NCI-H1048 (cell line): ENCODE results near the gene PLXNA4.

Experiments used
- DNase-seq: peaks from one replicate; lab custom pipeline; 2025; lab: John Stamatoyannopoulos, UW

The PLXNA4 gene

GRCh38 chr7:132355048-132355447 lies 221.2 kb downstream of the PLXNA4 start:
- DNase-seq = no peak

GRCh38 chr7:132354527-132354926 lies 221.7 kb downstream of the PLXNA4 start:
- no peak for DNase-seq

DNA sequence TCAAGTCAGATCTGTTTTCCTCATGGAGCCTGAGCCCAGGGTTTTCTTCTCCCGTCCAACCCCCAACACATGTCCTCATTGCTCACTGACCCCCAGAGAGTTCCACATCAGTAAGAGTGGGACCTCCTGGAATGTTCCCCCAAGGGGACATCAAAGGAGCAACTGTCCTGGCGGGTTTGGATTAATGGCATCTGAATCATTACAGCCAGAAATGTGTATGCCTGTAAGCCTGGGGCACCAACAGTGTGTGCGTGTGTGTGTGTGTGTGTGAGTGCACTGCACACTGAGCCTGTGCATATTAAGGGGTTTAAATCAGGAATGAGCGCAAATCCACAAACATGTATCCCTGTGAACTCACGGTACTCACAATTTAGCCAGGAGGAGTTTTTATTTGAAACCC lies 222.3 kb downstream of the PLXNA4 start:
- DNase-seq = no peak

DNA sequence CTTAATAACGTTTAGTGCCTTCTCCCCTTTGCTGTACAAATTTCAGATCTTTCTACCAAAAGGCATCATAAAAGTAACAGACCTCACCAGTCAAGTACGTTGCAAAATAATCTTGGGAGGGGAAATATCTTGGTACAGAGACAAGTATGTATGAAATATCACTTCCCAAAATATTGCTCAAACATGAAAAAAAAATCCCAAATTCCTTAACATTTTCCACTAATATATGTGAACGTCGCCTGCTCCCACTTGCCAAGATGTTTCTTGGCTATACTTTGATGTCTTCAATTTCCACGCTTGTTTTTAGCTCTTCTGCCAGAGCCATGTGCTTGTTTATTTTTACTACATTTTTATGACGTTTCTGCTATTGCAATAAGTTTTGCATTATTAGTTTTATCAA lies 223.5 kb downstream of the PLXNA4 start:
- DNase-seq = no peak

GRCh38 chr7:132351954-132352499 lies 224.2 kb downstream of the PLXNA4 start:
- DNase-seq = no peak

- DNase-seq = no peak
Observed at GRCh38 chr7:132350741-132351140, 225.5 kb downstream of the PLXNA4 start.

- DNase-seq = no peak
Observed at GRCh38 chr7:132349075-132349474, 227.2 kb downstream of the PLXNA4 start.

- DNase-seq = no peak
Observed at GRCh38 chr7:132348341-132348740, 227.9 kb downstream of the PLXNA4 start.

- DNase-seq = no peak
Observed at GRCh38 chr7:132347858-132348257, 228.4 kb downstream of the PLXNA4 start.

DNA sequence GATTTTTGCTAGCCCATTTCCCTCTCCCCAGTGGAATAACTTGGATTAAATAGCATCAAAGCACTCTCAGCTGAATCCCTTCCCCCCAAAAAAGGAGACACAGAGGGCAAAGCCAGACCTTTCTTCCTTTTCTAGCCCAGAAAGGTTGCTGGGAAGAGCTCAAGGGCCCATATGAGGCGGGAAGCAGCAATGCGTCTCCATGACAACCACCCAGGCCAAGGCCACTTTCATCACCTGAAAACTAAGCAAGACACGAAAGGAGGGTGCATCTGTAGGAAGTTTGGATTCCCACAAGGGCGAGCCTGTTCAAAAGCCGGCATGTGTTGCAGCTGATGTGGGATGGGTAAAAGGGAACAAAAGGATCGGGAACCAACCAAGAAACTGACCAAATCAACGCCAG lies 229.1 kb downstream of the PLXNA4 start:
- DNase-seq = no peak

- no peak for DNase-seq
Observed at GRCh38 chr7:132345543-132346129, 230.6 kb downstream of the PLXNA4 start.

DNA sequence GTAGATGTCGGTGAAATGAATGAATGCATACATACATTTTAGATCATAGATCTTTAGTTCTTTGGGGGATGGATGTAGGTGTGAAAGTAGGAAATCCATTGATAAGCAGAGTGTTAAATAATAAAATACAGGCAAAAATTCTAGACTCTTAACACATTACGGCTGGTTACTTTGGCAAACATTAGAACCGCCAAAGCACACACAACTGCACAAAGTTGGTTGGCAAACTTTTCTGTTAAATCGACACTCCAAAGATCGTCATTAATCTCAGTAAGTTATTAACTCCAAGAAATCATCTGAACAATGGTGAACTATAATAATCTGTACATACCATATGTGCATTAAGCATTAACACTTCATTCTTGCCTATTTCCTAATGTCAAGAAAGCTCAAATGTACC lies 231.2 kb downstream of the PLXNA4 start:
- no peak for DNase-seq

DNA sequence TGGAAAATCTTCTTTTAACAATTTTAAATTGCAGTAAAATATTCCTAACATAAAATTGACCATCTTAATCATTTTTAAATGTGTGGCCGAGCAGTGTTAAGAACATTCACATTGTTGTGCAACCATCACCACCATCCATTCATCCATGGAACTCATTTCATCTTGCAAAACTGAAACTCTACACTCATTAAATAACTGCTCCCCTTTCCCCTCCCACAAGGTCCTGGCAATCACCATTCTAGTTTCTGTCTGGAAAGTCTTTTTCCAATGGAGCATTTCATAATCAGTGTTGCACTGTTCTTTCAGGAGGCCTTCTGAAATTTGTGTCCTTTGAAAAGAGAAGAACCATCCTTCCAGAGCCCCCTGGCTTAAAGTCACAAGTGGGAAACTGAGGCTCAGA lies 233.1 kb downstream of the PLXNA4 start:
- no peak for DNase-seq

- DNase-seq = no peak
Observed at GRCh38 chr7:132337450-132338080, 238.7 kb downstream of the PLXNA4 start.

- no peak for DNase-seq
Observed at GRCh38 chr7:132336797-132337196, 239.5 kb downstream of the PLXNA4 start.

- DNase-seq = no peak
Observed at GRCh38 chr7:132333301-132333700, 243.0 kb downstream of the PLXNA4 start.

DNA sequence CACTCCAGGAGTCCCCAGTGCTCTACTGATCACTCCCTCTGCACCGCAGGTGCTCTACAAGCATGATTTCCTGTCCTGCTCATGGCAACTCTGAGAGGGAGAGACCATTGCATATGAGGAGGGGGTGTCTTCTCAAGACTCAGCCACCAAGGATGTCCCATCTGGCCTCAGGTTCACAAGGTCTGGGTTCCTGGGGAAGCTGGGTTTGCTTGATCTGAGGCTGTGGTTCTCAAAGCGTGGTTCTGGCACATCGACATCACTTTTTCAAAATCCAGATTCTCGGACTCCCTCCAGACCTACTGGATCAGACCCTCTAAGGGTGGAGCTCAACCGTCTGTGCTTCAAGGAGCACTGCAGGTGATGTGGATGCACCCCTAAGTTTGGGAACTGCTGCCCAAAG lies 247.5 kb downstream of the PLXNA4 start:
- DNase-seq = no peak

DNA sequence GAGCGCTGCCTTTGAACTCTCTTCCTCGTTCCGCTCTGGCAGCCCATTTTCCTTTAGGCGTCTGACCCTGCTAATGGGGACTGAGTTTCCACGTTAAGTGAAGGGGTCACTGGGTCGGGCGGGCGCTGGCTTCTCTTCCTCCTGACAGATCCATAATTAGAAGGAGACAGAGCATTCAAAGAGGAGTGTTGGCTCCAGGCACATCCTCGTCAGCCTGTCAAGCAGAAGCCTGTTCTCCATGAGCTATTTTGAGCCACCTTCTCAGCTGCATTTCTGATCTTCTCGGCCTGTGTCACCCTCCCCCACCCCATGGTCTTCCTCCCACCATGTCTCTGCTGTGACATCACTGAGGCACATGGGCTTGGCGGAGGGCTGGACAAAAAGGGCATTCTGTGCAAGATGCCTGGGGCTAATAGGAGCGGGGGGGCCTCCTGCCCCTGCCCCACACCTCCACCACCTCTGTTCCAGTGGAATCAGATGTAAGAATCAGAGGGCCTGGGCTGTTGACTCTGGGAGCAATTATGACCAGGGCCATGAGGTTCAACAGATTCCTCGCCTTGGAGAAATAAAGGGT lies 248.1 kb downstream of the PLXNA4 start:
- no peak for DNase-seq

DNA sequence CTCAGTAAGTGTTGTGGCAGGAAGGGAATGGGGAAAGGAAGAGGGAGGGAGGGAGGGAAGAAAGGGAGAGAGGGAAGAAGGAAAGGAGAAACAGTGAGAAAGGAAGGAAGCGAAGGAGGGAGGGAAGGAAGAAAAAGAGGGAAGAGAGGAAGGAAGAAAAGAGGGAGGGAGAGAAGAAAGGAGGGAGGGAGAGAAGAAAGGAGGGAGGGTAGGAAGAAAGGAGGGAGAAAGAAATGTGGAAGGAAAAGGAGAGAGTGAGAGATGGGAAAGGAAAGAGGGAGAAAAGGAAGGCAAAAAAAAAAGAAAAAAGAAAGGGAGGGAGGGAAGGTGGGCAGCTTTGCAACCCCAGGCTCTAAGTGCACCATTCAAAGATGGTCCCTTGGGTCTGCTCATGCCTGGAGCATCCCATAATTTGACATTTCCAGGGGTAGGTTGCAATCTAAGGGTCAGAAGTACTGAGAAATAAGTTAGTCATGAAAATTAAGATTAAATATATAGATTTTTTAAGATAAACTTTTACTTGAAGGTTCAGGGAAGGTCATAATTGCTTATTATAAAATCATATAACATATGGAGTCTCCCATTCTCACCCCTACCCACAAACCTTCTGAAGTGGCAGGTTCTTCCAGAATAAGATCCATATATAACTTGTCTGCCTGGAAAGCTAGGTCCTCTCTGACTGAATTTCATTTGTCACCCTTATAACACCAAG lies 249.2 kb downstream of the PLXNA4 start:
- DNase-seq = no peak

- DNase-seq = no peak
Observed at GRCh38 chr7:132322970-132323369, 253.3 kb downstream of the PLXNA4 start.

- no peak for DNase-seq
Observed at GRCh38 chr7:132321387-132321786, 254.9 kb downstream of the PLXNA4 start.

DNA sequence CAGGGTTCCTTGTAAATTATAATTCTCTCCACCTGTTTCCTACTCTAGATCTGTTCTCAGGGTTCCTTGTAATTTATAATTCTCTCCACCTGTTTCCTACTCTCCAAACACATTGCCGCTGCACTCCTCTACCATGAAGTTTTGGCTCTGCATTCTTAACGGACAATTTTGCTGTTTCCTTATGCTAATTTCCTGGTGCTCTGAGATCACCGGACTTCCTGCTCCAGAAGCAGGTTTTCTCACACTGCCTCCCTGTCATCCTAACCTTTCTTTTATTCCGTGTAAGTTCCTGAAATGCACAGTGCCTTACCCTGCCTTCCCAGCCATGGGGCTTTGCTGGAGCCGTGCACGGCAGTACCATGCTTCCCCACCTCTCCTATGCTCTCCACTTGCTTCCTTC lies 256.8 kb downstream of the PLXNA4 start:
- DNase-seq = no peak
